IgD-negative memory B cell (primary cell): ENCODE results near the gene ALDH1A3. TPM values are rescaled to one million over a fixed set of nuclear protein-coding genes. Genes with fewer than 3 reads are reported as not detected.

ENCODE experiments used
- H3K27ac Mint-ChIP-seq, 3 donors: one replicate each; pipeline ENCODE4 v1.8.0; 2020 to 2022; ENCODE audit warnings: mild to moderate bottlenecking in 3 of 3, mixed read lengths in 3 of 3, moderate library complexity in 1 of 3
- H3K27me3 Mint-ChIP-seq: one replicate; pipeline ENCODE4 v1.8.0; 2021; ENCODE audit warnings: mixed read lengths
- H3K36me3 Mint-ChIP-seq: one replicate; pipeline ENCODE4 v1.8.0; 2020; ENCODE audit warnings: mild to moderate bottlenecking, mixed read lengths
- H3K4me1 Mint-ChIP-seq, 3 donors: one replicate each; pipeline ENCODE4 v1.8.0; 2020 to 2022; ENCODE audit warnings: mixed read lengths in 3 of 3, mild to moderate bottlenecking in 1 of 3
- H3K4me3 Mint-ChIP-seq, 4 donors: one replicate each; pipeline ENCODE4 v1.8.0; 2020 to 2022; ENCODE audit warnings: mild to moderate bottlenecking in 4 of 4, mixed read lengths in 4 of 4, moderate library complexity in 3 of 4
- H3K9me3 Mint-ChIP-seq, 3 donors: one replicate each; pipeline ENCODE4 v1.8.0; 2020 to 2021; ENCODE audit warnings: mixed read lengths in 3 of 3, mild to moderate bottlenecking in 1 of 3
- polyA plus RNA-seq: library from polyadenylated mRNA; unstranded; fragments of 300-500 nt; fragmentation: Illumina TruSeq; gene quantifications from one replicate; pipeline ENCODE4 v1.2.3, GENCODE V29; 2021

ALDH1A3 gene
- polyA plus RNA-seq, 1 donor from 2014 or later: not detected

GRCh38 chr15:100918034-100918689, 38.5 kb downstream of the ALDH1A3 start:
- H3K27ac Mint-ChIP-seq: peak overlapping the region; percentile 81 to 95 (median 89)
- peaks cover 6% of the 10 kb centered on the region for H3K36me3 Mint-ChIP-seq
- H3K27me3 Mint-ChIP-seq: no peaks in the 10 kb centered on the region
- H3K4me3 Mint-ChIP-seq: peak overlapping the region; percentile 94 to 97 (median 97)
- no peaks in the 10 kb centered on the region for H3K9me3 Mint-ChIP-seq
- peaks cover 29 to 37% (median 32%) of the 10 kb centered on the region in 3 donors for H3K4me1 Mint-ChIP-seq

GRCh38 chr15:100918690-100919480, 39.3 kb downstream of the ALDH1A3 start, which contains the start of gene LRRK1:
Gene LRRK1, plus strand, starts transcription at chr15:100919357. Its CDS starts 5,276 bp downstream, at chr15:100924633.
- Mint-ChIP-seq H3K27me3 (no peaks in the 10 kb centered on the region), H3K9me3 (no peaks in the 10 kb centered on the region), H3K4me1 (peaks cover 32 to 44% (median 39%) of the 10 kb centered on the region in 3 donors), H3K4me3 (peak within 1 kb of the TSS; percentile 94 to 97 (median 97)), H3K36me3 (peaks cover 3% of the 10 kb centered on the region), H3K27ac (peak within 1 kb of the TSS; percentile 81 to 95 (median 89))

DNA sequence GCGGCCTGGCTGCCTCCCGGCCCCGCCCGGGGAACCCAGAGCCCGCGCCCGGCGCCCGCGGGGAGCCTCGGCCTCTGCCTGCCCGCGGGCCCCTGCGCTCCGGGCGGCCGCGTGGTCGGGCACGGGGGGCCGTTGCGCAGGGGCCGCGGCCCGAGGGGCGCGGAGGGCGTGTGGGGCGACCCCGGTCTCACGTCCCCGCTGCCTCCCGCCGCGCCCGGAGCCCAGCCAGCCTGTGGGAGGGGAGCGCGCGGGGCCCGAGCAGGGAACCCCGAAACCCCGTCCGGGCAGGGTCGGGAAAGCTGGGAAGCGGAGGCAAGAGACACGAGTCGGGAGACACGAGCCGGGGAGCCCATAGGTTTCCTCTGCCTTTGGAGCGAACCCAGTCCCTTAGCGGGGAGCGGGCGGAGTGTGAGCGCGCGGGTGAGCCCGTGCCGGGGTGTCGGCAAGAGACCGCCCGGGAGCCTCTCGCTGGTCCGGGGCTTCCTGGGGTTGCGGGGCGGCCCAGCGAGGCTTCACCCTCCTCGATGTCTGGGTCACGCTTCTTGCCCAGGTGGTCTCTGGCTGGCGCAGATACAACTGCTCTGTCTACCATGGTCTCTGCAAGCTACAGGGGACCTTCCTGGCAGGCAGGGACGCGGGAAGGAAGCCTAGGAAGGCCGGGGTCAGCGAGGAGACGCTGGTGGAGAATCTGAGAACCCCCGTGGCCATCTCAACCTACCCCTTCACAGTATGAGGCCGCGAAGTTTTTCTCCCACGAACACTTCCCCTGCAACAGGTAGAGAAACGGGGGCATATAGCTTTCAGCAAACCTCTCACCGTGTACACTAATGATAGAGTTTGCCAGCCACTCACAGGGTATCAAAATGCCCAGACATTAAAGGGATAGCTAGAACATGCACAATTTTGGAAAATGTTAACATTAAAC, 40.1 kb downstream of the ALDH1A3 start:
- peak overlapping the region; percentile 78 to 86 (median 81) for H3K27ac Mint-ChIP-seq
- H3K4me3 Mint-ChIP-seq: peak overlapping the region; percentile 72 to 92 (median 88)
- H3K36me3 Mint-ChIP-seq: no peaks in the 10 kb centered on the region
- H3K9me3 Mint-ChIP-seq: no peaks in the 10 kb centered on the region
- peaks cover 40 to 44% (median 41%) of the 10 kb centered on the region in 3 donors for H3K4me1 Mint-ChIP-seq
- no peaks in the 10 kb centered on the region for H3K27me3 Mint-ChIP-seq

DNA sequence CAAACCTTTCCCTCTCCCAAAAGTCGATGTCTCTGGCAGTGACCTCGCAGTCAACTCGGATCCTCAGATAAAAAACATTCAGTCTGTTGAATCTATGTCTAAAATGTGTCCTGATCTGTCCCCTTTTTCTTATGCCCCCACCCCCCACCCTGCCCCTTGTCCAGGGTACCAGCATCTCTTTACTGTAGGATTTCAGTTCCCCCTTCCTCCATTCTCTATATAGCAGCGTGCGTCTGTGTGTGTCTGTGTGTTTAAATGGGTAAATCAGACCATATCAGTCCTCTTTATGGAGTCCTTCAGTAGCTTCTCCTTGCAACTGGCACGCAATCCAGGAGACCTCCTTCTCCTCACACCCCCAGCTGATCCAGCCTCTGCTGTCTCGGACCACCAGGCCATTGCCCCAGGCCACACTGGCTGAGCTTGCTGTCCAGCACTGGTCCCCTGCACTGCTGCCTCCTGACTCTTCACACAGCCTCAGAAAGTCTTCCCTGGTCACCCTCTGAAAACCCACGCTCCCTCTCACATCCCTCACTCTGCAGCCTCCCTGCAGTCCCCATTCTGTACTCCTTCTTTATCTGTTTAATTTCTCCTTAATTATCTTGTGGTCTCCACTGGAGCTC, 41.0 kb downstream of the ALDH1A3 start:
- H3K27me3 Mint-ChIP-seq: no peaks in the 10 kb centered on the region
- peak overlapping the region; percentile 81 to 90 (median 86) for H3K27ac Mint-ChIP-seq
- H3K4me3 Mint-ChIP-seq: peak overlapping the region; percentile 72 to 92 (median 88)
- peaks cover 40 to 45% (median 44%) of the 10 kb centered on the region in 3 donors for H3K4me1 Mint-ChIP-seq
- H3K36me3 Mint-ChIP-seq: no peaks in the 10 kb centered on the region
- H3K9me3 Mint-ChIP-seq: no peaks in the 10 kb centered on the region

DNA sequence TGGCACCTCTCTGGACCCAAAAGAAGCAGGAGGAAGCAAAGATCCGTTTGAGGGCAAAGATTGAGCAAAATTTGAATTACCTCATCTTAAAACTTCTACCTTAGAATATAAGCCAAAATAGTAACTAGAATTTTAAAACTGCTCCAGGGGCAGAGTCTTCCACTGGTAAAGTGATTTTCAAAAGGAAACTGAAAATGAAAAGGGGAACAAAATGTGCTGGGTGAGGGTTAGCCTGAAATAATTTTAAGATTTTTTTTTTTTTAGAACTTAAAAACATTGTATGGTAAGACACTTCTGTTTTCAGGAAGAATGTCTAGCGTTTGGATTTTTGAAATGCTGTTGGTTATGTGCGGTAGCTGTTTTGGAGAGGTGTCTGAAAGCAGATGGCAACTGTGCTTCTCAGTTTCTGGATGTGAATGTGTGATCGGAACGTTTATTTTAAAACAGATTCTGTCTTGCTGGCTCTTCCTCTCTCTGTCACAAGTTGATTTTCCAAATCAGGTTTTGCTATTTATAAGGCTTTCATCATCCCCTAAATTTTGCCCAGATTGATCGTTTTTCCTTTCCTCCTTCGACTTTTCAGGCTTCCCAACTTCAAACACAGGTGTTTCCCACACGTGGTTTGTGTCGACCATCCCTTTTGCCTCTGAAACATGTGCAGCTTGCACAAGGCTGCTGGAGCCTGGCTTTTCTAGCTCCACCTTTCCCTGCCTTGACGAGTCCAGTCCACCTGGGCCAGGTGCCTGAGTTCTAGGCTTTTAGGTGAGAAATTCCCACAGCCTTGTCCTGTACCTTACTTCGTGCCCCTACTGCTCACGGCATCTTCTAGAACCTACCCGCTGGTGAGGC, 42.8 kb downstream of the ALDH1A3 start:
- H3K9me3 Mint-ChIP-seq: no peaks in the 10 kb centered on the region
- no peaks in the 10 kb centered on the region for H3K36me3 Mint-ChIP-seq
- H3K4me1 Mint-ChIP-seq: peaks cover 52 to 56% (median 53%) of the 10 kb centered on the region in 3 donors
- no peaks in the 10 kb centered on the region for H3K27me3 Mint-ChIP-seq
- peak overlapping the region; percentile 78 to 90 (median 81) for H3K27ac Mint-ChIP-seq
- peak overlapping the region; percentile 72 to 89 (median 83) for H3K4me3 Mint-ChIP-seq

DNA sequence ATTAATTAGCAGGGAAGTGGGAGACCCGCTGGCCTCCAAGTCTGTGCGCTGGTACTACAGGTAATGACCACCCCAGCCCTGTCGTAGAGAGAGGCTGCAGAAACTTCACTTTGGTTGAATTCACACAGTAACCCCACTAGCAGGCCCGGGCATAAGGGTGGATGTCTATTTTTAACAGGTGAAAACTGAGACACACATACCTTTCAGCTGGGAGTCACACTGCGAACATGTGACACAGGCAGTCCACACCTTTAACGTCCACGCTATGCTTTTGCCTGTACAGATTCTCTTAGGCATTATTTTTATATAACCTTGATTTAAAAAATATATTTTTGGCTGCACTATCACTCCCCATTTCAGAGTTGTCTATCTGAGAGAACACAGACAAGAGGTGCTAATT, 43.4 kb downstream of the ALDH1A3 start:
- Mint-ChIP-seq H3K4me3 (peak overlapping the region; percentile 72 to 89 (median 83)), H3K27ac (peak overlapping the region; percentile 78 to 90 (median 81)), H3K36me3 (no peaks in the 10 kb centered on the region), H3K4me1 (peaks cover 55 to 61% (median 55%) of the 10 kb centered on the region in 3 donors), H3K9me3 (no peaks in the 10 kb centered on the region), H3K27me3 (no peaks in the 10 kb centered on the region)

DNA sequence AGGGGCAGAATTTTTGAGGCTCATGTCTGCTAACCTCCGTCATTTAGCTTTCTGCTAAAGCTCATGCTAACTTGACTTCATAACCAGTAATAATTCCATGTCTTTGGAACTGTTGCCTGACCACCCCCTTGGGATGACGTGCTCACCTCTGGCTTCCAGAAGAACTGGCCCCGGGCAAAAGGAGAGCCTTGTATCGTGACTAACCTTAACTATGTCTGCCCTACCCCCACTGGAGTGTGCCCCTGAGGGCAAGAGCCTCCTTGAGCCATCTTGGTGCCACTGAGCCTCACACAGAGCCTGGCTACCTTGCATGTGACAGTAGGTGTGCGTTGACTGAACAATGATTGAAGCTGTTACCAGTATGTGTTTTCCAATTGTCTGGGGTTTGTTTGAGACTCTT, 44.3 kb downstream of the ALDH1A3 start:
- Mint-ChIP-seq H3K27me3 (no peaks in the 10 kb centered on the region), H3K4me3 (peak overlapping the region in 1 of 4 donors; percentile 36), H3K9me3 (no peaks in the 10 kb centered on the region), H3K36me3 (peaks cover 2% of the 10 kb centered on the region), H3K4me1 (peaks cover 50 to 64% (median 58%) of the 10 kb centered on the region in 3 donors), H3K27ac (peak overlapping the region in 1 of 3 donors; percentile 14)

GRCh38 chr15:100924436-100924835, 44.8 kb downstream of the ALDH1A3 start:
- no peaks in the 10 kb centered on the region for H3K9me3 Mint-ChIP-seq
- H3K36me3 Mint-ChIP-seq: peaks cover 2% of the 10 kb centered on the region
- H3K27me3 Mint-ChIP-seq: no peaks in the 10 kb centered on the region
- no peak overlapping the region for H3K27ac Mint-ChIP-seq
- no peak overlapping the region for H3K4me3 Mint-ChIP-seq
- H3K4me1 Mint-ChIP-seq: peaks cover 55 to 64% (median 59%) of the 10 kb centered on the region in 3 donors

DNA sequence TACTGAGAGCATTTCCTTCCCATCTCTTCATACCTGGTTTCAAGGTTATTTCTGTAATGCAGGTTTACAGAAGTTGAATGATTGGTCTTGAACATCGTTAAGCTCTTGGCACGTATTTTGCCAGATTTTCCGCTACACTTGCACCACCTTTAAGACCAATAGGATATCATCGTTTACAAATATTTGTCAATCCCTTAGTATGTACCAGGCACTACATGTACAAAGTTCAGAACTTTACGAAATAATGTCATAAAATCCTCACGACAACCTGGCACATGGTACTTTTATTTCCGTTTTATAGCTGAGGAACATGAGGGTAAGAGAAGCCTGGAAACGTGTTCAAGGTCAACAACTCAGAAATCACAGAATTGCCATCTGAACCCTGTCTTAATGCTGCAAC, 45.8 kb downstream of the ALDH1A3 start:
- Mint-ChIP-seq H3K4me1 (peaks cover 57 to 64% (median 60%) of the 10 kb centered on the region in 3 donors), H3K27me3 (no peaks in the 10 kb centered on the region), H3K4me3 (no peak overlapping the region), H3K9me3 (no peaks in the 10 kb centered on the region), H3K36me3 (peaks cover 2% of the 10 kb centered on the region), H3K27ac (no peak overlapping the region)

GRCh38 chr15:100926258-100926657, 46.6 kb downstream of the ALDH1A3 start:
- H3K4me1 Mint-ChIP-seq: peaks cover 53 to 62% (median 58%) of the 10 kb centered on the region in 3 donors
- H3K4me3 Mint-ChIP-seq: no peak overlapping the region
- no peaks in the 10 kb centered on the region for H3K9me3 Mint-ChIP-seq
- peak overlapping the region in 1 of 3 donors; percentile 0 for H3K27ac Mint-ChIP-seq
- no peaks in the 10 kb centered on the region for H3K27me3 Mint-ChIP-seq
- peaks cover 2% of the 10 kb centered on the region for H3K36me3 Mint-ChIP-seq

GRCh38 chr15:100926971-100927756, 47.5 kb downstream of the ALDH1A3 start:
- Mint-ChIP-seq H3K4me3 (peak overlapping the region in 3 of 4 donors; percentile 25 to 59 (median 47)), H3K4me1 (peaks cover 52 to 63% (median 59%) of the 10 kb centered on the region in 3 donors), H3K9me3 (no peaks in the 10 kb centered on the region), H3K36me3 (peaks cover 2% of the 10 kb centered on the region), H3K27me3 (no peaks in the 10 kb centered on the region), H3K27ac (peak overlapping the region; percentile 0 to 73 (median 66))

DNA sequence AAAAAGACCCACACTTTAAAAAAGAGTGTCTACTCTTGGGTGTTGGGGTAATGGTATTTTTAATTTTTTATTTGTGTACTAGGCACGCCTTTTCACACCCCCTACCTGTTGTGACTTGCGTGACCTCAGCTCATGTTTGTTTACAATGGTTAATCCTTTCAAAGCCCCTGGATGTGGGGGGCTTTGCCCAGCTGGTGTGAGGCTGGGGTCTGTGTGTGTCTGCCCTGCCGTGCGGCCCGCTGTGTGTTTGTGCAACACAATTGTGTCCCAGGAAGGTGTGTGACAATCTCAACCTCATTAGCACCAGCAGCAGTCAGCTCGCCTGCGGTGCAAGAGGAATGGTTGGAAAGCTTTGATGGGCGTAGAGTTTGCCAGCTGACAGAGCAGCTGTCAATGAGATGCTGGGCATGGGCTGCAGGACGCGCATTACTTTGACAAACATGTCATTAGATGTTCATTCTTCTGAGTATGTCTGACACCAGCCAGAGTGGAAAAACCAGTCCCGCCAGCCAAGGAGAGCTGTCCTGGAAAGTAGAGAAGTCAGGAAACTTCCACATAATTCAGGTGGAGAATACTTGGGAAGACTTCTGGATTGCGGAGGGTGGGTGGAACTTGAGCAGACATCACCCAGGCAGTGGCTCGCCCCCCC, 49.1 kb downstream of the ALDH1A3 start:
- Mint-ChIP-seq H3K9me3 (no peaks in the 10 kb centered on the region), H3K27me3 (no peaks in the 10 kb centered on the region)

More for the DNA sequence above, 49.1 kb downstream of the ALDH1A3 start:
- peaks cover 48 to 62% (median 54%) of the 10 kb centered on the region in 3 donors for H3K4me1 Mint-ChIP-seq
- no peak overlapping the region for H3K4me3 Mint-ChIP-seq
- peaks cover 2% of the 10 kb centered on the region for H3K36me3 Mint-ChIP-seq
- no peak overlapping the region for H3K27ac Mint-ChIP-seq
